ENCODE measurements around the gene ITPRIPL2. TPM values are rescaled to one million over a fixed set of nuclear protein-coding genes. Genes with fewer than 3 reads are reported as not detected.
A peak's percentile ranks its signal among the peaks of the same experiment; 100 is the strongest.

Gene ITPRIPL2
- total and polyA plus RNA-seq, 11 donors: 3.1 to 43.2 (median 14.1) TPM

GRCh38 chr16:19166500-19166899 lies 52.7 kb downstream of the ITPRIPL2 start:
- intact Hi-C loops (cut with DNase I): loop anchor here in 8 of 10 donors (2.0 to 10.0 kb wide), 8 partner anchors 52 to 336 kb away; partner anchors contain the start of gene ITPRIPL2 (in 1 of the 8)
- Histone ChIP-seq H3K4me1 (peaks cover 0 to 21% (median 6%) of the 10 kb centered on the region in 12 donors), H3K4me3 (no peak overlapping the region), H3K9me3 (no peaks in the 10 kb centered on the region), H3K27me3 (peaks cover 0 to 35% (median 15%) of the 10 kb centered on the region in 9 donors), H3K27ac (no peak overlapping the region), H3K36me3 (no peaks in the 10 kb centered on the region)
- ATAC-seq (no peak), DNase-seq (no peak)
- WGBS, 4 donors: 68 to 81% (median 74%) methylated on average over 2 of the region's 2 CpGs
- TF ChIP-seq CTCF (IDR thresholded peaks at IDR 0.05): no peak
- TF ChIP-seq POLR2A (IDR thresholded peaks at IDR 0.05): no peak

- peaks cover 0 to 21% (median 6%) of the 10 kb centered on the region in 12 donors for H3K4me1 ChIP-seq
- H3K27me3 ChIP-seq: peaks cover 0 to 35% (median 15%) of the 10 kb centered on the region in 9 donors
- WGBS, 4 donors: 0 to 1% (median 1%) methylated on average over 19 to 63 of the region's 63 CpGs
- DNase-seq (peak; percentile 64 to 86 (median 71)), ATAC-seq (peak in 3 of 4 donors; percentile 88 to 93 (median 93))
- peak; percentile 60 to 82 (median 72) for TF ChIP-seq CTCF (IDR thresholded peaks at IDR 0.05)
- TF ChIP-seq POLR2A (IDR thresholded peaks at IDR 0.05): no peak
- no peaks in the 10 kb centered on the region for H3K36me3 ChIP-seq
- peak within 1 kb of the TSS in 8 of 12 donors; percentile 9 to 63 (median 45) for H3K27ac ChIP-seq
- H3K9me3 ChIP-seq: no peaks in the 10 kb centered on the region
- intact Hi-C loops (cut with DNase I): loop anchor here in 8 of 10 donors (2.0 to 10.0 kb wide), 8 partner anchors 53 to 334 kb away; partner anchors contain the start of gene ITPRIPL2 (in 1 of the 8)
- peak within 1 kb of the TSS; percentile 43 to 69 (median 58) for H3K4me3 ChIP-seq
Measured at GRCh38 chr16:19167710-19168370, 54.1 kb downstream of the ITPRIPL2 start, which contains the start of gene SYT17. Gene SYT17 (plus strand): TSS chr16:19168240. CDS start chr16:19168647, 407 bp downstream.

GRCh38 chr16:19168371-19169081 lies 54.8 kb downstream of the ITPRIPL2 start:
- WGBS, 4 donors: 0 to 4% (median 1%) methylated on average over 22 to 68 of the region's 68 CpGs
- Histone ChIP-seq H3K9me3 (no peaks in the 10 kb centered on the region), H3K27ac (peak overlapping the region in 8 of 12 donors; percentile 9 to 63 (median 45)), H3K4me1 (peaks cover 0 to 21% (median 6%) of the 10 kb centered on the region in 12 donors), H3K4me3 (peak overlapping the region; percentile 43 to 69 (median 58)), H3K36me3 (no peaks in the 10 kb centered on the region), H3K27me3 (peaks cover 0 to 35% (median 15%) of the 10 kb centered on the region in 9 donors)
- DNase-seq: peak in 4 of 5 donors; percentile 22 to 56 (median 28)
- no peak for TF ChIP-seq POLR2A (IDR thresholded peaks at IDR 0.05)
- no peak for TF ChIP-seq CTCF (IDR thresholded peaks at IDR 0.05)
- ATAC-seq: peak in 3 of 4 donors; percentile 8 to 64 (median 47)
- intact Hi-C loops (cut with DNase I): loop anchor here in 7 of 10 donors (5.0 to 10.0 kb wide), 6 partner anchors 54 to 334 kb away; partner anchors contain the start of gene ITPRIPL2 (in 1 of the 7)
